Measurements from ENCODE around the gene FXYD5.

FXYD5 gene

DNA sequence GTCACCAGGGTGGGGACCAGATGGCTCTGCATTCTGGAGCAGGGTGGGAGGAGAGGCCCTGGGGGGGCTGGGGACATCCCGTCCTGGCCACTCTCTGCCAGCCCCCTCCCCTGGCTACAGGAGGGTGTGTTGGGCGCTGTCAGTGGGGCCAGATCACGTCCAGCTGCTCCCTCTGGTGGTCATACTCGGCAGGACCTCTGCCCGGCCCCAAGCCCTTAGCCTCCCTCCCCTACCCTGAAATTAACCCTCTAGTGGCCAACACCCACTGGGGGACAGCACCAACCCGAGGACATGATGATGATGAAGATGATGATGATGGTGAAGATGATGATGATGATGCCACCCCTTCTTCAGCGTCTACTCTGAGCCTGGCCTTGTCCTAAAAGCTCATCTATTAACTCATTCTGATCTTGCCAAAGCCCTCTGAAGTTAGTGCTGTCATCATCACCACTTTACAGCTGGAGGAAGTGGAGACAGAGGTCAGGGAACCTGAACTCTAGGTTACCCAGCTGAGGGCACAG lies 19.1 kb upstream of the FXYD5 start:
- Histone ChIP-seq H3K27me3 (ENCODE audit: insufficient read depth, low read length, poor library complexity, severe bottlenecking) (no peaks in the 10 kb centered on the region), H3K4me2 (ENCODE audit: low read depth, low read length, poor library complexity, severe bottlenecking) (no peak overlapping the region), H3K9me2 (replicated peaks; ENCODE audit: low read depth, low read length) (no peaks in the 10 kb centered on the region), H3K79me2 (ENCODE audit: insufficient read depth, low read length) (no peaks in the 10 kb centered on the region), H3K4me3 (ENCODE audit: low read length, poor library complexity, severe bottlenecking) (no peak overlapping the region), H3K9me3 (ENCODE audit: insufficient read depth, low read depth, low read length) (no peaks in the 10 kb centered on the region), H3F3A (ENCODE audit: low read depth) (no peaks in the 10 kb centered on the region), H3K9ac (ENCODE audit: low read depth, low read length, poor library complexity, severe bottlenecking) (no peak overlapping the region), H2AFZ (ENCODE audit: low read length) (no peak overlapping the region), H4K20me1 (ENCODE audit: insufficient read depth, low read length, poor library complexity, severe bottlenecking) (no peaks in the 10 kb centered on the region), H3K4me1 (ENCODE audit: insufficient read depth, low read length, poor library complexity, severe bottlenecking) (no peaks in the 10 kb centered on the region), H3K36me3 (ENCODE audit: insufficient read depth, low read length) (no peaks in the 10 kb centered on the region)
- no peak for TF ChIP-seq EZH2phosphoT487 (IDR thresholded peaks at IDR 0.05; ENCODE audit: borderline replicate concordance)
- TF ChIP-seq, protein P1, sequence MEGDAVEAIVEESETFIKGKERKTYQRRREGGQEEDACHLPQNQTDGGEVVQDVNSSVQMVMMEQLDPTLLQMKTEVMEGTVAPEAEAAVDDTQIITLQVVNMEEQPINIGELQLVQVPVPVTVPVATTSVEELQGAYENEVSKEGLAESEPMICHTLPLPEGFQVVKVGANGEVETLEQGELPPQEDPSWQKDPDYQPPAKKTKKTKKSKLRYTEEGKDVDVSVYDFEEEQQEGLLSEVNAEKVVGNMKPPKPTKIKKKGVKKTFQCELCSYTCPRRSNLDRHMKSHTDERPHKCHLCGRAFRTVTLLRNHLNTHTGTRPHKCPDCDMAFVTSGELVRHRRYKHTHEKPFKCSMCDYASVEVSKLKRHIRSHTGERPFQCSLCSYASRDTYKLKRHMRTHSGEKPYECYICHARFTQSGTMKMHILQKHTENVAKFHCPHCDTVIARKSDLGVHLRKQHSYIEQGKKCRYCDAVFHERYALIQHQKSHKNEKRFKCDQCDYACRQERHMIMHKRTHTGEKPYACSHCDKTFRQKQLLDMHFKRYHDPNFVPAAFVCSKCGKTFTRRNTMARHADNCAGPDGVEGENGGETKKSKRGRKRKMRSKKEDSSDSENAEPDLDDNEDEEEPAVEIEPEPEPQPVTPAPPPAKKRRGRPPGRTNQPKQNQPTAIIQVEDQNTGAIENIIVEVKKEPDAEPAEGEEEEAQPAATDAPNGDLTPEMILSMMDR (conservative IDR thresholded peaks at IDR 0.05; ENCODE audit: low read length) = peak; percentile 83

DNA sequence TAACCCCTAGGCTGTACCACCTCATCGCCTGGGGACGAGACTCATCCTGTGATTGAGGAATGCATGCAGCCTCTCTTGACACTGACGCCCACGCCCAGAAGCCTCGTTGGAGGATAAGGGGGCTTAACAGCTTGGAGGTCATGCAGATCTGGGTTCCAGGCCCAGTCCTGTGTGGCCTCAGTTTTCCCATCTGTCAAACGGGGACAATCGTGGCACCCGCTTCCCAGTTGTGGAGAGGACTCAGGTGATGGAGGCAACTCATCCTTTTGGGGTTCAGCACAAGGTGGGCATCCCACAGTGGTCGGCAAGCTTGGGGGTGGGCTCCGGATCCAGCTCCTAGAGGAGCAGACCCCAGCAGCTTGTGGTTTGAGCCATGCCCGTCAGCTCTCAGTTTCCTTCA lies 18.3 kb upstream of the FXYD5 start:
- Histone ChIP-seq H4K20me1 (ENCODE audit: insufficient read depth, low read length, poor library complexity, severe bottlenecking) (no peaks in the 10 kb centered on the region), H3K27me3 (ENCODE audit: insufficient read depth, low read length, poor library complexity, severe bottlenecking) (no peaks in the 10 kb centered on the region), H3K4me2 (ENCODE audit: low read depth, low read length, poor library complexity, severe bottlenecking) (no peak overlapping the region), H3K4me3 (ENCODE audit: low read length, poor library complexity, severe bottlenecking) (no peak overlapping the region), H3K4me1 (ENCODE audit: insufficient read depth, low read length, poor library complexity, severe bottlenecking) (no peaks in the 10 kb centered on the region), H3F3A (ENCODE audit: low read depth) (no peaks in the 10 kb centered on the region), H3K36me3 (ENCODE audit: insufficient read depth, low read length) (no peaks in the 10 kb centered on the region), H3K9ac (ENCODE audit: low read depth, low read length, poor library complexity, severe bottlenecking) (no peak overlapping the region), H3K9me2 (replicated peaks; ENCODE audit: low read depth, low read length) (no peaks in the 10 kb centered on the region), H2AFZ (ENCODE audit: low read length) (no peak overlapping the region), H3K79me2 (ENCODE audit: insufficient read depth, low read length) (no peaks in the 10 kb centered on the region), H3K9me3 (ENCODE audit: insufficient read depth, low read depth, low read length) (no peaks in the 10 kb centered on the region)
- TF ChIP-seq, protein P1 (conservative IDR thresholded peaks at IDR 0.05; ENCODE audit: low read length) = no peak
- no peak for TF ChIP-seq EZH2phosphoT487 (IDR thresholded peaks at IDR 0.05; ENCODE audit: borderline replicate concordance)

DNA sequence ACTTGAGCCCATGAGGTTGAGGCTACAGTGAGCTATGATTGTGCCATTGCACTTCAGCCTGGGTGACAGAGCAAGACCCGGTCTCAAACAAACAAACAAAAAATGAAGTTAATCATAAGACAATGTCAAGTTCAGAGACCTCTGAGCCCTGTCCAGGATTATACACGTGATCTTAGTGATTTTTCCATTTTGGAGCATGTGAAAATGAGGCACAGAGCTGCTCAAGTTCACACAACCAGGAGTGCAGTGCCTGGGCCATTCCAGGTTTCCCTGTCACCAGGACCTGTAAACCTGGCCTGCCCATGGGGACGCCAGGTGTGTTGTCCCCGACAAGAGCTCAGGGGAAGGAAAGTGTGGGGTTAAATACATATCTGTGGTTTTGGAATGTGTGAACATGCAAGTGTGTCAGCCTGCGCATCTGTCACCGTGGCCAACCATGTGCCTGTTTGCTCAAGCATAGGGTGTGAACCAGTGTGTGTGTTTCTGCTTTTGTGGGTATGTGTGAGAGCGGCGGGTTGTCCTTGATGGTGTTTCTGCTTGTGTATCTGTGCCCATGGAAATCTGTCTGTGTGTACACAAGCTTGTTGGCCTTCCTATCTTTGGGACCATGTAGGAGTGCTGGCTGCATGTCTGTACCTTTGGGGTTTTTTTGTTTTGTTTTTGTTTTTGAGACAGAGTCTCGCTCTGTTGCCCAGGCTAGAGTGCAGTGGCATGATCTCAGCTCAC lies 17.4 kb upstream of the FXYD5 start:
- no peak overlapping the region for H3K9ac ChIP-seq (ENCODE audit: low read depth, low read length, poor library complexity, severe bottlenecking)
- H3K9me2 ChIP-seq (replicated peaks; ENCODE audit: low read depth, low read length) = no peaks in the 10 kb centered on the region
- no peaks in the 10 kb centered on the region for H3K9me3 ChIP-seq (ENCODE audit: insufficient read depth, low read depth, low read length)
- H3K4me2 ChIP-seq (ENCODE audit: low read depth, low read length, poor library complexity, severe bottlenecking) = no peak overlapping the region
- H4K20me1 ChIP-seq (ENCODE audit: insufficient read depth, low read length, poor library complexity, severe bottlenecking) = no peaks in the 10 kb centered on the region
- TF ChIP-seq, protein P1 (conservative IDR thresholded peaks at IDR 0.05; ENCODE audit: low read length) = no peak
- TF ChIP-seq EZH2phosphoT487 (IDR thresholded peaks at IDR 0.05; ENCODE audit: borderline replicate concordance) = no peak
- H2AFZ ChIP-seq (ENCODE audit: low read length) = no peak overlapping the region
- no peaks in the 10 kb centered on the region for H3F3A ChIP-seq (ENCODE audit: low read depth)
- H3K36me3 ChIP-seq (ENCODE audit: insufficient read depth, low read length) = no peaks in the 10 kb centered on the region
- H3K27me3 ChIP-seq (ENCODE audit: insufficient read depth, low read length, poor library complexity, severe bottlenecking) = no peaks in the 10 kb centered on the region
- peaks cover 6% of the 10 kb centered on the region for H3K4me1 ChIP-seq (ENCODE audit: insufficient read depth, low read length, poor library complexity, severe bottlenecking)
- no peaks in the 10 kb centered on the region for H3K79me2 ChIP-seq (ENCODE audit: insufficient read depth, low read length)
- no peak overlapping the region for H3K4me3 ChIP-seq (ENCODE audit: low read length, poor library complexity, severe bottlenecking)

Measured in Loucy (cell line).